Measurements from ENCODE around the gene IDH3A. TPM values are rescaled to one million over a fixed set of nuclear protein-coding genes. Genes with fewer than 3 reads are reported as not detected.

The IDH3A gene
- polyA plus RNA-seq, 1 experiment = 49.3 TPM

DNA sequence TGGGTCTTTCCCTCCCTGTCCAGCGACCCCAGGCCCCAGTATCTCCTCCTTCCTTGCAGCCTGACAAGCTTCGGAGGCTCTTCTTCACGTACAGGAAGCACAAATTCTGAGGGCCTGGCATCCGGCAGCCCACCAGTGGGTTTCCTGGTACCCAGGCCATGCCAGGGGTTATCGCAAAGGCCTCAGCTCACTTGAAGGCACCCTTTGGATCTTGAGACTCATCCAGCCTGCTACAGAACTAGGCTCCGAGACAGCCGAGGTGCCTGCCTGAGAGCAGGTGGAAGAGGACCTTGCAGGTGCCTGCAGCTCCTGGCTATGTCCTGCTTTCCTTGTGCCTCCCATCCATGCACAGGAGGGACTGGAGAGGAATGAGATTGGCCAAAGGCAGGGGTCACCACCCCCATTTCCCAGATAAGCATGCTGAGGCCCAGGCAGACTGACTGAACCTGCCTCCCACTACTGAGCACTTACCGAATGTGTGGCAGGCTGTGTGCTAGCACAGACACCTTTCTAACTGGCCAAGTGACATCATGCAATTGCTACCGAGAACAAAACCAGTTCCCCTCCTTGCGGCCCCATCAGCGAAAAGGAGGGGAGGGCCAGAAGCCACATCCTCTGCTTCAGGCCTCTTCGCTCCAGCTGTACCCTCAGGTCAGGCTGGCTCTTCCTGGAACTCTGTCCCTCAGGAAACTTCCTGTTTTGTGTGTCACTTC, 45.6 kb upstream of the IDH3A start:
- Histone ChIP-seq H3K27me3 (ENCODE audit: control insufficient read depth, insufficient read depth, low read length) (no peaks in the 10 kb centered on the region), H3K4me3 (ENCODE audit: low read depth, low read length) (no peak overlapping the region), H3K36me3 (ENCODE audit: control insufficient read depth, insufficient read depth, low read length) (no peaks in the 10 kb centered on the region)
- POLR2A ChIA-PET = no interaction called here
- TF ChIP-seq, protein P1, sequence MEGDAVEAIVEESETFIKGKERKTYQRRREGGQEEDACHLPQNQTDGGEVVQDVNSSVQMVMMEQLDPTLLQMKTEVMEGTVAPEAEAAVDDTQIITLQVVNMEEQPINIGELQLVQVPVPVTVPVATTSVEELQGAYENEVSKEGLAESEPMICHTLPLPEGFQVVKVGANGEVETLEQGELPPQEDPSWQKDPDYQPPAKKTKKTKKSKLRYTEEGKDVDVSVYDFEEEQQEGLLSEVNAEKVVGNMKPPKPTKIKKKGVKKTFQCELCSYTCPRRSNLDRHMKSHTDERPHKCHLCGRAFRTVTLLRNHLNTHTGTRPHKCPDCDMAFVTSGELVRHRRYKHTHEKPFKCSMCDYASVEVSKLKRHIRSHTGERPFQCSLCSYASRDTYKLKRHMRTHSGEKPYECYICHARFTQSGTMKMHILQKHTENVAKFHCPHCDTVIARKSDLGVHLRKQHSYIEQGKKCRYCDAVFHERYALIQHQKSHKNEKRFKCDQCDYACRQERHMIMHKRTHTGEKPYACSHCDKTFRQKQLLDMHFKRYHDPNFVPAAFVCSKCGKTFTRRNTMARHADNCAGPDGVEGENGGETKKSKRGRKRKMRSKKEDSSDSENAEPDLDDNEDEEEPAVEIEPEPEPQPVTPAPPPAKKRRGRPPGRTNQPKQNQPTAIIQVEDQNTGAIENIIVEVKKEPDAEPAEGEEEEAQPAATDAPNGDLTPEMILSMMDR (IDR thresholded peaks at IDR 0.05; ENCODE audit: insufficient read depth, low read depth, low read length) = no peak
- CTCF ChIA-PET = interaction anchor here (1.0 to 14.4 kb wide), 6 partner anchors 9 to 202 kb away, joined by 3 to 282 read pairs (median 10); partner anchors contain the start of gene SH2D7
- no peak for DNase-seq (ENCODE audit: low read depth)

GRCh38 chr15:78104119-78104479, 45.1 kb upstream of the IDH3A start:
- no peaks in the 10 kb centered on the region for H3K36me3 ChIP-seq (ENCODE audit: control insufficient read depth, insufficient read depth, low read length)
- no peaks in the 10 kb centered on the region for H3K27me3 ChIP-seq (ENCODE audit: control insufficient read depth, insufficient read depth, low read length)
- TF ChIP-seq, protein P1 (IDR thresholded peaks at IDR 0.05; ENCODE audit: insufficient read depth, low read depth, low read length) = no peak
- H3K4me3 ChIP-seq (ENCODE audit: low read depth, low read length) = no peak overlapping the region
- DNase-seq (ENCODE audit: low read depth) = no peak
- POLR2A ChIA-PET = no interaction called here
- CTCF ChIA-PET = interaction anchor here (2.4 to 14.4 kb wide), 3 partner anchors 10 to 145 kb away, joined by 8 to 282 read pairs (median 24); partner anchors contain the start of gene SH2D7

- ChIA-PET CTCF (interaction anchor here (1.0 to 14.4 kb wide), 5 partner anchors 11 to 146 kb away, joined by 3 to 282 read pairs (median 24); partner anchors contain the start of gene SH2D7), POLR2A (no interaction called here)
- H3K27me3 ChIP-seq (ENCODE audit: control insufficient read depth, insufficient read depth, low read length) = no peaks in the 10 kb centered on the region
- TF ChIP-seq, protein P1 (IDR thresholded peaks at IDR 0.05; ENCODE audit: insufficient read depth, low read depth, low read length) = no peak
- no peak overlapping the region for H3K4me3 ChIP-seq (ENCODE audit: low read depth, low read length)
- DNase-seq (ENCODE audit: low read depth) = no peak
- H3K36me3 ChIP-seq (ENCODE audit: control insufficient read depth, insufficient read depth, low read length) = no peaks in the 10 kb centered on the region
Measured at GRCh38 chr15:78104566-78105475, 44.3 kb upstream of the IDH3A start.

GRCh38 chr15:78105476-78106241, 43.5 kb upstream of the IDH3A start:
- Histone ChIP-seq H3K27me3 (ENCODE audit: control insufficient read depth, insufficient read depth, low read length) (no peaks in the 10 kb centered on the region), H3K36me3 (ENCODE audit: control insufficient read depth, insufficient read depth, low read length) (no peaks in the 10 kb centered on the region), H3K4me3 (ENCODE audit: low read depth, low read length) (no peak overlapping the region)
- DNase-seq (ENCODE audit: low read depth) = no peak
- TF ChIP-seq, protein P1 (IDR thresholded peaks at IDR 0.05; ENCODE audit: insufficient read depth, low read depth, low read length) = no peak
- ChIA-PET CTCF (interaction anchor here (1.0 to 14.4 kb wide), 7 partner anchors 12 to 147 kb away, joined by 3 to 282 read pairs (median 25); partner anchors contain the start of gene SH2D7), POLR2A (no interaction called here)

All from BJ (cell line).